H1 (cell line): Measurements from ENCODE around the gene UNC5B. TPM values are rescaled to one million over a fixed set of nuclear protein-coding genes. Genes with fewer than 3 reads are reported as not detected.

Experiments
- ATF2 ChIP-seq: IDR thresholded peaks from 2 replicates; pipeline ENCODE4 v1.6.1; 2012; ENCODE audit warnings: low read length, inconsistent platforms
- BACH1 ChIP-seq: IDR thresholded peaks from 2 replicates; pipeline ENCODE4 v1.6.1; 2012; ENCODE audit warnings: low read length, improper control_type of control experiment
- BRCA1 ChIP-seq: IDR thresholded peaks from 2 replicates; pipeline ENCODE4 v1.6.1; 2012; ENCODE audit warnings: low read depth, low read length, improper control_type of control experiment
- HDAC2 ChIP-seq, 2 experiments: fragments of 300-600 bp in 1 of 2; sonication (generic) in 1 of 2; IDR thresholded peaks; 2 replicates each; pipeline ENCODE4 v1.6.1; 2011 to 2012; ENCODE audit warnings: low read depth in 2 of 2, low read length in 2 of 2, mild to moderate bottlenecking in 2 of 2, moderate library complexity in 2 of 2, borderline replicate concordance in 1 of 2, inconsistent platforms in 1 of 2
- MAFK ChIP-seq: IDR thresholded peaks from 2 replicates; pipeline ENCODE4 v1.6.1; 2012; ENCODE audit warnings: low read depth, mild to moderate bottlenecking, improper control_type of control experiment, low read length
- NRF1 ChIP-seq: IDR thresholded peaks from 2 replicates; pipeline ENCODE4 v1.6.1; 2011; ENCODE audit warnings: mild to moderate bottlenecking, low read depth, low read length, improper control_type of control experiment
- SIX5 ChIP-seq: IDR thresholded peaks from 2 replicates; pipeline ENCODE4 v1.6.1; 2011; ENCODE audit warnings: mild to moderate bottlenecking, low read depth, low read length
- SP1 ChIP-seq: IDR thresholded peaks from 2 replicates; pipeline ENCODE4 v1.6.1; 2011; ENCODE audit warnings: low read depth, low read length
- YY1 ChIP-seq: IDR thresholded peaks from 2 replicates; pipeline ENCODE4 v1.6.1; 2011; ENCODE audit warnings: low read depth, mild to moderate bottlenecking, low read length
- polyA plus RNA-seq, 7 experiments: library from polyadenylated mRNA; depleted of rRNA in 3 of 7; stranded (reverse) in 5 of 7; unstranded in 2 of 7; fragments of >200 nt in 5 of 7; fragments of 200-250 nt in 2 of 7; gene quantifications; 1 replicate in 5 of 7; 2 replicates in 1 of 7; 4 replicates in 1 of 7; pipeline versions ENCODE4 v1.2.1 to v1.2.3, GENCODE V29; 2011 to 2013; ENCODE audit warnings: missing spikeins in 2 of 7, mixed read lengths in 2 of 7
- total RNA-seq: library from RNA; stranded (reverse); fragmentation: NEBNext Ultra II Directional; extraction: Animal tissue kit (Norgen Biotek cat#: 25700); gene quantifications from 2 replicates; pipeline ENCODE4 v1.2.1, GENCODE V29; 2021

UNC5B gene
- total and polyA plus RNA-seq, 2 of the 8 experiments (the other 6 are each of a cell fraction or from before 2014, with no cell fraction given): 27.9 to 31.8 TPM

- TF ChIP-seq BRCA1 (no peak), ATF2 (no peak), NRF1 (no peak), YY1 (no peak), SP1 (peak; percentile 47), SIX5 (no peak), MAFK (no peak), HDAC2 (IDR thresholded peaks at IDR 0.05; ENCODE audit: borderline replicate concordance in 1 of 2, low read depth in 2 of 2, low read length in 2 of 2) (peak; percentile 55 to 89; a peak in 3 of 4 replicates), BACH1 (peak; percentile 74; the same call in 1 of the 2 replicates)
Measured at GRCh38 chr10:71344154-71344925, 132.0 kb downstream of the UNC5B start (continued).
